ENCODE data around the gene SLC25A38.
"Not testable (repeated sequence)": the region's sequence is repeated elsewhere in the genome, so short reads cannot be mapped to it uniquely, and the experiment has no call there.

Gene SLC25A38

DNA sequence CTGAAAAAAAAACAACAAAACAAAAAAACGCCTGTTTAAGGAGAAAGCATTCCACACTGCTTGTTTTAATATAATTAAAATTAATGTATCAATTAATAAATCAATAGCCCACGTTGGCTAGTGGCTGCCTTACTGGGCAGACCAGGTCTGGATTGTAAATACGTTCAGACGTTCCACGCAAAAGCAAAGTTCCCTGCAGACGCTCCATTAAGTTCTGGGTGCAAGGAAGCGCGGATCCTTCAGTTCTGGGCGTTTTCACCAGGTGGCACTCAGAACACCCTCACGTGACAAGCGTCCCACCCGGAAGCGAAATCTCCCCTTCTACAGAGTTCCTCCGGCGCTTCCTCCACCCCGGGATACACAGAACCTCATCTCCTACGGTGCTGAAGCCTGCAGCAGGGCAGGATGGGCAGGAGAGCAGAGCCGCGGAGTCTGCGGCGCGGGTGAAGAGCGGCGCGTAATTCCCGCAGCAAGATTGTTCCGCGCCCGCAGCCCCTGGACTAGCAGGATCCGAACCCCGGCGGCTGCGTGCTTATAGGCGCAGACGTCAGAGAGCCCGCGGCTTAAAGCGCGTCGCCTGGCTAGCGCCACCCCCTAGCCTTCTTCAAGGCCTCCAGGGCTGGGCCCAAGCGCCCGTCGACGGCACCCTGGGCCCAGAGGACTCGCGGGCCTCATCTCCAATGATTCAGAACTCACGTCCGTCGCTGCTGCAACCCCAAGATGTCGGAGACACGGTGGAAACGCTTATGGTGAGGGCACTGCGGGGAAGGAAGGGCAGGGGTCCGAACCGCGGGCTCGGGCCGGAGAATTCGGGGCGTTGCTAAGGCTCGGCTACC is at the start of gene SLC25A38:
TSS of gene SLC25A38 (plus strand) at position 326 of the 836 bp plus-strand sequence. CDS start at position 681, 355 bp downstream.
- DNase-seq: peak; percentile 92

GRCh38 chr3:39333607-39334006 is 49.6 kb upstream of the SLC25A38 start:
- DNase-seq: no peak

- DNase-seq: no peak
Measured at GRCh38 chr3:39334205-39334604, 49.0 kb upstream of the SLC25A38 start.

GRCh38 chr3:39338201-39338600 is 45.0 kb upstream of the SLC25A38 start:
- DNase-seq: no peak

- no peak for DNase-seq
Measured at GRCh38 chr3:39339086-39339485, 44.1 kb upstream of the SLC25A38 start.

GRCh38 chr3:39343076-39343717 is 40.0 kb upstream of the SLC25A38 start:
- DNase-seq: no peak

DNA sequence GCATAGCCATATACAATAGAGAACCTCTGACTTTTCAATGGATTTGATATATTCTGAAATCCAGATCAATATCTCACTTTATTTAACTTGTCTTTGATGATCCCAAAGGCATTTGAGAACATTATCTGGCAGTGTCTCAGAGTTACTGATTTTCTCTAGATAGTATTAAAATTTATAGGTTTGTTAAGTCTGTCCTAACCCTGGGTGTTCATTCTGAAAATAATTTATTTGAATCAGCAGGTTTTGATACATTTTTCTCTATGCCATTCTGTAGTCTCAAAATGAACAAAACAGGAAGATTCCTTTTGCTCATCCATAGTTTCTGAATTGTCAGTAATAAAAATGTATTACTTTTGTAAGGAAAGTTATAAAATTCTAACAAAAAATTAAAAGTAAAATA is 39.4 kb upstream of the SLC25A38 start:
- DNase-seq: no peak

- DNase-seq: no peak
Measured at GRCh38 chr3:39344746-39345344, 38.3 kb upstream of the SLC25A38 start.

DNA sequence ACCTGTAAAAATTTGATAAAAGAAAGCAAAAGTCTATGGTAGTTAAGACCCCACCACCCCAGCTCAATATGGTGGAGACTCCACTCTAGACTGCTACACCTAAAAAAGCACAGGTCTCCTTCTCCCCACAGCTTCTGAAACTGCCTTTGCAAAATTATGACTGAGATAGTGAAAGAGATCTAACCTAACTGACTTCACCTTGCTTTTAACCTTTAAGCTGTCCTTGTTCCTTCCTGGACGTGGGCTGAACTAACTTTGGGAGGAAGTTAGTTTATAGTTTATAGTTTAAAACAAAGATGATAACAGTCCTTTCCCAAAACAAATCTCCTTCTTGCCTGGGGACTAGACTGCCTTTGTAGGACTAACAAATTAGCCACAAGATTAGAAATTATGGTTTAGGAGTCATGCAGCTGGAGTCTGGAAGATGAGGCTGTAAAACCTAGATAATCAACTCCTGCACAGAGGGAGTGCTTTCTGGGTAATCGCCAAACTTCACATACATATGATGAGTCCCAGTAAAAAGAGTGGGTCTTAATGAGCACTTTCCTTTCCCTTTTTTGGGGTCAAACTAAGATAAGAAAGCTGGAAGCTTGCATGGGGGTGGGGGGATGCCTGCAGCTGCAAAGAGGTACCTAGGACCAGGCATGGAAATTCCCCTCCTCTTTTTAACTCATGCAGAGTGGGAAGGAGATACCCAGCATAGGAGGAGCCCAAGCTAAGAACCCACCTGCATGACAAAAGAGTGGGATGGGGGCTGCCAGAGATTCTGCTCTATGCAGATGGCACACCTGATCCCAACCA is 36.2 kb upstream of the SLC25A38 start:
- no peak for DNase-seq

DNA sequence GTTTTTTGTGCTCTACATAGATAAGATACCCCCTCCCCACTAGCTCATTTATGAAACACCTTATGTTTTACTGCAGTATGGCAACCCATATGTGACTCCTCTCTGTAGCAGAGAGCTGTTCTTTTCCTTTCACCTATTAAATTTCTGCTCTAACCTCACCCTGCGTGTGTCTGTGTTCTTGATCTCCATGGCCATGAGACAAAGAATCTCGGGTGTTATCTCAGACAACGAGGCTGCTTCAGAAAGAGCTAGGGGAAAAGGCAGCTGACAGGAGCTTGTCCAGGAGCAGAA is 35.6 kb upstream of the SLC25A38 start:
- no peak for DNase-seq

GRCh38 chr3:39349080-39349479 is 34.1 kb upstream of the SLC25A38 start:
- DNase-seq: no peak

GRCh38 chr3:39350714-39351113 is 32.5 kb upstream of the SLC25A38 start:
- DNase-seq: no peak

GRCh38 chr3:39351134-39351533 is 32.0 kb upstream of the SLC25A38 start:
- not testable (repeated sequence) for DNase-seq

DNA sequence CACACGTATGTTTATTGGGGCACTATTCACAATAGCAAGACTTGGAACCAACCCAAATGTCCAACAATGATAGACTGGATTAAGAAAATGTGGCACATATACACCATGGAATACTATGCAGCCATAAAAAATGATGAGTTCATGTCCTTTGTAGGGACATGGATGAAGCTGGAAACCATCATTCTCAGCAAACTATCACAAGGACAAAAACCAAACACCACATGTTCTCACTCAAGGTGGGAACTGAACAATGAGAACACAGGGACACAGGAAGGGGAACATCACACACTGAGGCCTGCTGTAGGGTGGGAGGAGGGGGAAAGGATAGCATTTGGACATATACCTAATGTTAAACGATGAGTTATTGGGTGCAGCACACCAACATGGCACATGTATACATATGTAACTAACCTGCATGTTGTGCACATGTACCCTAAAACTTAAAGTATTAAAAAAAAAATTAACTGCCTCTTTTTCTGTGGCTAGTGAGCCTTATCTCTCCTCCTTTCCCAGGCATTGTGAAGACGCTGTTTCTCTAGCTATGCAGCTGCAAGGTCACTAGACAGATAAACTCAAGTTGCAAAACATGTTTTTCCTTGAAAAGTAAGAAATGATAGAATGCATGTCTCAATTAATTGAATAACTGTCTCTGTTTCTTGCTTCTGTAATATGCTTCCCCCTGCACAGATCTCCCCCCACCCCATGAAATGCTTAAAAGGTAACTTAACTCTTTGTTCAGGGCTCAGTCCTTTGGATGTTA is 29.8 kb upstream of the SLC25A38 start:
- DNase-seq: not testable (repeated sequence)

DNA sequence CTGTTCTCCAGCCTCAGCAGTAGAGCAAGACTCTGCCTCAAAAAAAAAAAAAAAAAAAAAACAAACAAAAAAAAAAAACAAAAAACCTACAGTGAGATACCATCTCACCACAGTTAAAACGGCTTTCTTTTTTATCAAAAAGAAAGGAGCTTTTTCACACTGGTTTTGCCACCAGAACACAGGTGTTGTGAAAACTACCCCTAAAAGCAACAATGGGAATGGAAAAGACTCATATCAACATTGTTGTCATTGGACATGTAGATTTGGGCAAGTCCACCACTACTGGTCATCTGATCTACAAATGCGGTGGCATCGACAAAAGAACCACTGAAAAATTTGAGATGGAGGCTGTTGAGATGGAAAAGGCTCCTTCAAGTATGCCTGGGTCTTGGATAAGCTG is 24.8 kb upstream of the SLC25A38 start:
- no peak for DNase-seq

DNA sequence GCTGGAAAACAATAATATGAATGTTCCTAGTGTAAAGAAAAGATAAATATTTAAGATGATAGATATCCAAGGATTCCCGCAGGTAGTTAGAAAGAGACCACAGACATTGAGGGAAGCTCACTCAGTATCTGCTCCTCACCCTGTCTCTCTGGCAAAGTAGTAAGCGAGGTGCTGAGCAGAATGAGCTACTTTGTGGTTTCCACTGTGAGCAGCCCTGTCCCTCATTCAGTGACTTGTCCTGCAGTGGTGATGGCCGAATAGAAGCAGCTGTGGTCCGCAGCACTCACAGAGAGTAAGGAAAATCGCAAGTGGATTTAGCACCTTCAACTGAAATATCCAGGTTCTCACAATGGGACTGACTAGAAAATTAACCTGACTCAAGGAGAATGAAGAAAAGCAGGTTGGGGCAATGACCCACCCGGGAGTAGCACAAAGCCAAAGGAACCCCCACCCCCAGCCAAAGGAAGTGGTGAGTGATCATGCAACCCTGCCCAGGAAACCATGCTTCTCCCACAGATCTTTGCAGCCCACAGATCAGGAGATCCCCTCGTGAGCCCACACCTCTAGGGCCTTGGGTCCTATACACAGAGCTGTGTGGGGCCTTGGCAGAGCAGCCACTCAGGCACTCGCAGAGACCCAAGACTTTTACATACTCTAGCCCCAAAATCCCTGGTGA is 21.8 kb upstream of the SLC25A38 start:
- peak; percentile 83 for DNase-seq

- DNase-seq: no peak
Measured at GRCh38 chr3:39362192-39362591, 21.0 kb upstream of the SLC25A38 start.

DNA sequence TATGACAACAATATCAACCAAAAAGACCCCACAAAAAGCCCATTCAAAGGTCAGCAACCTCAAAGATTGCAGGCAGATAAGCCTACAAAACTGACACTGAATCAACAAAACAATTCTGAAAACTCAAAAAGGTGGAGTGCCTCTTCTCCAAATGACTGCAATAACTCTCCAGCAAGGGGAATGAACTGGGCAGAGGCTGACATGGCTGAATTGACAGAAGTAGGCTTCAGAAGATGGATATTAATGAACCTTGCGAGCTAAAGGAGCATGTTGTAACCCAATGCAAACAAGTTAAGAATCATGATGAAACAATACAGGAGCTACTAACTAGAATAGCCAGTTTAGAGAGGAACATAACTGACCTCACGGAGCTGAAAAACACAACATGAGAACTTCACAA is 20.4 kb upstream of the SLC25A38 start:
- no peak for DNase-seq

GRCh38 chr3:39370450-39370849 is 12.7 kb upstream of the SLC25A38 start:
- not testable (repeated sequence) for DNase-seq

GRCh38 chr3:39372833-39373232 is 10.3 kb upstream of the SLC25A38 start:
- DNase-seq: no peak

- DNase-seq: no peak
Measured at GRCh38 chr3:39376959-39377634, 6.1 kb upstream of the SLC25A38 start.
